Glutamatergic neuron (in vitro differentiated cells): Measurements from ENCODE around the gene ATXN2L. TPM values are rescaled to one million over a fixed set of nuclear protein-coding genes. Genes with fewer than 3 reads are reported as not detected.

Experiments
- DNase-seq: peaks from one replicate; pipeline ENCODE4 v3.0.0; 2022
- H3K27ac Mint-ChIP-seq: one replicate; pipeline ENCODE4 v1.8.0; 2020; ENCODE audit warnings: mild to moderate bottlenecking, mixed read lengths, inconsistent platforms; ENCODE audit not compliant: unreplicated experiment
- H3K27me3 Mint-ChIP-seq: one replicate; pipeline ENCODE4 v1.8.0; 2020; ENCODE audit warnings: mild to moderate bottlenecking, moderate library complexity, mixed read lengths, inconsistent platforms; ENCODE audit not compliant: unreplicated experiment
- H3K36me3 Mint-ChIP-seq: one replicate; pipeline ENCODE4 v1.8.0; 2020; ENCODE audit warnings: mild to moderate bottlenecking, mixed read lengths, inconsistent platforms; ENCODE audit not compliant: unreplicated experiment
- H3K4me1 Mint-ChIP-seq: one replicate; pipeline ENCODE4 v1.8.0; 2020; ENCODE audit warnings: mild to moderate bottlenecking, low read depth, mixed read lengths, inconsistent platforms; ENCODE audit not compliant: unreplicated experiment
- H3K4me3 Mint-ChIP-seq: one replicate; pipeline ENCODE4 v1.8.0; 2020; ENCODE audit warnings: mild to moderate bottlenecking, mixed read lengths, inconsistent platforms; ENCODE audit not compliant: unreplicated experiment
- H3K9me3 Mint-ChIP-seq: one replicate; pipeline ENCODE4 v1.8.0; 2020; ENCODE audit warnings: mild to moderate bottlenecking, moderate library complexity, mixed read lengths, inconsistent platforms; ENCODE audit not compliant: unreplicated experiment
- CTCF ChIP-seq: fragments of 200-600 bp; sonication (generic); IDR thresholded peaks from one replicate; pipeline ENCODE4 v1.5.0; 2021; ENCODE audit not compliant: partially characterized antibody, unreplicated experiment
- microRNA-seq: library from miRNA; unstranded; fragments of <30 nt; microRNA quantifications from one replicate; pipeline ENCODE4, GENCODE V29; 2020; ENCODE audit not compliant: unreplicated experiment
- total RNA-seq: library from RNA; stranded (reverse); fragmentation: NEBNext Ultra II Directional; extraction: Animal tissue kit (Norgen Biotek cat#: 25700); gene quantifications from one replicate; pipeline ENCODE4 v1.2.1, GENCODE V29; 2021; ENCODE audit not compliant: unreplicated experiment

Gene ATXN2L
- total RNA-seq, 1 donor from 2014 or later = 261 TPM

DNA sequence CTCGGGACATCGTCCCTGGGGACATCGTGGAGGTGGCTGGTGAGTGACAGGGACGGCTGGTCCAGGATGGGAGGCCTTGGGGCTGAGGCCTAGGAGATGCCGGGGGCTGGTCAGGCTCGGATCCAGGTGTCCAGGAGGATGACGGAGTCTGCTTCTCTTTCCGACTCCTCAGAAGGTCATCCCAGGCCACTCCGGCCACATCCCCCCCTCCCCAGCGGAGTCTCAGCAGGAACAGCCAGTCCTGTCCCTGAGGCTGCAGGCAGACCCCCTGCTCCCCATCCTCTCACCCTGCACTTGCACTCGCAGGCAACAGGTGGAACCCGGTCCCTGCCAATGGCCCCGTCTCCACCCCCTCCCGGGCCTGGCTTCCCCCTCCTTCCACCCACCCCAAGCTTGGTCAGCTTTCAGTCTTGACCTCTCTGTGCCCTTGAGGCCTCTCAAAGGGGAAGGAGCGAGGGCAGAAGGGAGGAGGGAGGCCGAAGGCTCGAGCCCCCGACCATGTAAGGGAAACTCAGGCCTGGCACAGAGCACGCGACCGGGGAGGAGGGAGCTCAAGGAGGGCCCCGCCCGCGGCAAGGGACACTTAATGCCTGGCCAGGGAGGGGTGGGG, 59.9 kb downstream of the ATXN2L start:
- Mint-ChIP-seq H3K27me3 (peaks cover 10% of the 10 kb centered on the region), H3K4me3 (no peak overlapping the region), H3K9me3 (peaks cover 7% of the 10 kb centered on the region), H3K27ac (no peak overlapping the region), H3K4me1 (peaks cover 9% of the 10 kb centered on the region), H3K36me3 (no peaks in the 10 kb centered on the region)
- TF ChIP-seq CTCF = no peak
- DNase-seq = no peak

GRCh38 chr16:28883221-28883996, 60.6 kb downstream of the ATXN2L start:
- no peaks in the 10 kb centered on the region for H3K36me3 Mint-ChIP-seq
- peaks cover 9% of the 10 kb centered on the region for H3K4me1 Mint-ChIP-seq
- no peak for TF ChIP-seq CTCF
- peaks cover 10% of the 10 kb centered on the region for H3K27me3 Mint-ChIP-seq
- DNase-seq = no peak
- no peak overlapping the region for H3K4me3 Mint-ChIP-seq
- H3K27ac Mint-ChIP-seq = no peak overlapping the region
- H3K9me3 Mint-ChIP-seq = peaks cover 7% of the 10 kb centered on the region

DNA sequence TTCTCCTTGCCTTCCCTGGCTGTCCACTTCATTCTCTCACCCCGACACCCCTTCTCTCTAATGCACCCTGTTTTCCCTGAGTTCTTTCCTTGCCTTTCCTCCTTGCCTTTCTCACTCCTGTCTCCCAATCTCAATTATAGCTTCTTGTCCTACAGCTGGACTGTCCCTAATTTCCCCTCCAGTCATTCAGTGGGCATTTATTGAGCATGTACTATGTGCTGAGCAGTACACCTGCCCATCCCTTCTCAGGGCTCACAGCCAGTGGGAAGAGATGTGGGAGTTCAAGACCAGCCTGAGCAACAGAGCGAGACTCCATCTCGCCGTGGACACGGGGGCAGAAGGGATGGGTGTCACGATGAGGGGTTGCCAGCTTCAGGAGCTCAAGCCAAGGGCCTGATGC, 61.2 kb downstream of the ATXN2L start:
- TF ChIP-seq CTCF = no peak
- peaks cover 7% of the 10 kb centered on the region for H3K9me3 Mint-ChIP-seq
- H3K27me3 Mint-ChIP-seq = peaks cover 8% of the 10 kb centered on the region
- DNase-seq = no peak
- H3K4me3 Mint-ChIP-seq = no peak overlapping the region
- H3K27ac Mint-ChIP-seq = no peak overlapping the region
- no peaks in the 10 kb centered on the region for H3K36me3 Mint-ChIP-seq
- peaks cover 9% of the 10 kb centered on the region for H3K4me1 Mint-ChIP-seq

Small RNA genes lying within 50 kb of the gene (microRNA-seq; reads per million reads assigned to microRNA genes)
- 0.41 reads per million for gene MIR4721

Other genes with a start within 250 kb of the ATXN2L start
- not detected for gene SULT1A2, start 225.9 kb upstream of the ATXN2L start, total RNA-seq
- 0.54 TPM for gene SULT1A1, start 213.0 kb upstream of the ATXN2L start, total RNA-seq
- gene NPIPB8, start 184.9 kb upstream of the ATXN2L start, total RNA-seq = not detected
- gene EIF3C, start 111.5 kb upstream of the ATXN2L start, total RNA-seq = 832 TPM
- gene NPIPB9, start 71.2 kb upstream of the ATXN2L start, total RNA-seq = 3.0 TPM
- 143 TPM for gene TUFM, start 23.3 kb downstream of the ATXN2L start, total RNA-seq
- gene SH2B1, start 40.8 kb downstream of the ATXN2L start, total RNA-seq = 72.1 TPM
- gene ATP2A1, start 55.5 kb downstream of the ATXN2L start, total RNA-seq = 4.5 TPM
- 15.3 TPM for gene RABEP2, start 102.2 kb downstream of the ATXN2L start, total RNA-seq
- 0.27 TPM for gene CD19, start 109.0 kb downstream of the ATXN2L start, total RNA-seq
- 59.6 TPM for gene NFATC2IP, start 127.9 kb downstream of the ATXN2L start, total RNA-seq
- gene SPNS1, start 151.8 kb downstream of the ATXN2L start, total RNA-seq = 50.6 TPM
- 8.3 TPM for gene LAT, start 162.1 kb downstream of the ATXN2L start, total RNA-seq